ENCODE results near the gene PTGFRN. TPM values are rescaled to one million over a fixed set of nuclear protein-coding genes. Genes with fewer than 3 reads are reported as not detected.
A peak's percentile ranks its signal among the peaks of the same experiment; 100 is the strongest.

Gene PTGFRN
- total RNA-seq, 1 experiment from 2014 or later = 38.7 TPM

DNA sequence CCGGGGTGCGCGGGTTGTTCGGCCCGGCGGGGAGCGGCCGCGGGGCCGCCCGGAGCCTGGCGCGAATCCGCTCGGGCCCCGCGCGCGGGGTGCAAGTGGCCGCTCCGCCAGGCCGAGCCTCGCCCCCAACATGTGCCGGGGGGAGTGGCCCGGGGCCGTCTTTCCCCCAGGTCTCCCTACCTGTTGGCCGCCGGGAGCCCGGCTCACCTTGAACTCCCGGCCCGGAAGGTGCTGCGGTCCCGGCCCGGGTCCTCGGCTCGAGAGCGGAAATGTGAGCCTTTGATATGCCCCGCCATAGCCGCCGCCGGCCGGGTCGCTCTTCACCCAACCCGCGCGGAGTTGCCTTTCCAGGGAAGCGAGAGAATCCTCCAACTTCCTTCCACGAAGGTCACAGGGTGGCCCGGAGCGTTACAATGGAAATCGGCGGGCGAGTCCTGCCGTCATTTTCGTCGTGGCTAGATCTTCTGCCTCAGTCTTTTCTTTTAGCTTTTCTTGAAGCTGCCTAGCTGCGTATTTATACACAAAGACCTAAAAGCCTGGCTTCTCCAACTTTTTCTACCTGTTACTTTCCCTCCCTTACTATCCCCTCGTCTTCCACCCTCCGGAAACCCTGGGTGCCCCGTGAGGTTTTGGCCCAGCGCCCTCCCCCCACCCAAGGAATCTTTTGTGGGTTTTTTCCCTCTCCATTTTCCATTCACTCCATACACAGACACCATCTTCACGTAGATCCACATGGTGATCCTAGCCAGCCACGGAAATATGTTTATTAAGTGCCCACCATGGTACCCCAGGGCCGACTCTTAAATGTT lies 867 bp downstream of the PTGFRN start:
- H3K36me3 Mint-ChIP-seq = no peaks in the 10 kb centered on the region
- peaks cover 34% of the 10 kb centered on the region for H3K4me1 Mint-ChIP-seq
- no peaks in the 10 kb centered on the region for H3K9me3 Mint-ChIP-seq
- H3K4me3 Mint-ChIP-seq = no peak overlapping the region
- no peak overlapping the region for H3K27ac Mint-ChIP-seq
- DNase-seq (ENCODE audit: low spot score) (peak; percentile 52), ATAC-seq (peak; percentile 51)
- POLR2A ChIA-PET = interaction anchor here (1.8 kb wide), 1 partner anchor 149 kb away, joined by 6 read pairs; the partner anchor contains the start of gene TTF2
- CTCF ChIA-PET = interaction anchor here (1.5 to 2.8 kb wide), 3 partner anchors 9 to 93 kb away, joined by 3 to 9 read pairs (median 5); no protein-coding TSS in a partner anchor
- no peaks in the 10 kb centered on the region for H3K27me3 Mint-ChIP-seq (ENCODE audit: low read depth)
- TF ChIP-seq MYBL2 (CRISPR knock-in tag; IDR thresholded peaks at IDR 0.05) (no peak), STAT6 (CRISPR knock-in tag; conservative IDR thresholded peaks at IDR 0.05; ENCODE audit: low read depth) (no peak), ZNF263 (CRISPR knock-in tag; IDR thresholded peaks at IDR 0.05; ENCODE audit: low read depth) (no peak), IRF1 (CRISPR knock-in tag; IDR thresholded peaks at IDR 0.05) (no peak), E2F4 (CRISPR knock-in tag; IDR thresholded peaks at IDR 0.05; ENCODE audit: borderline replicate concordance, low read depth) (no peak), HMGXB4 (CRISPR knock-in tag; IDR thresholded peaks at IDR 0.05) (no peak), OVOL2 (CRISPR knock-in tag; IDR thresholded peaks at IDR 0.05; ENCODE audit: borderline replicate concordance) (no peak), KAT7 (CRISPR knock-in tag; IDR thresholded peaks at IDR 0.05; ENCODE audit: borderline replicate concordance) (0 out of 2 replicates have a peak, but pooled peaks have one; percentile 15), CREB1 (CRISPR knock-in tag; IDR thresholded peaks at IDR 0.05) (no peak), MLX (CRISPR knock-in tag; IDR thresholded peaks at IDR 0.05) (no peak), TCF7 (CRISPR knock-in tag; IDR thresholded peaks at IDR 0.05; ENCODE audit: low read depth) (no peak), NFE2L1 (CRISPR knock-in tag; IDR thresholded peaks at IDR 0.05) (no peak), JUN (CRISPR knock-in tag; IDR thresholded peaks at IDR 0.05) (no peak), TP53 (CRISPR knock-in tag; IDR thresholded peaks at IDR 0.05) (no peak)
- TF ChIP-seq, protein P1, sequence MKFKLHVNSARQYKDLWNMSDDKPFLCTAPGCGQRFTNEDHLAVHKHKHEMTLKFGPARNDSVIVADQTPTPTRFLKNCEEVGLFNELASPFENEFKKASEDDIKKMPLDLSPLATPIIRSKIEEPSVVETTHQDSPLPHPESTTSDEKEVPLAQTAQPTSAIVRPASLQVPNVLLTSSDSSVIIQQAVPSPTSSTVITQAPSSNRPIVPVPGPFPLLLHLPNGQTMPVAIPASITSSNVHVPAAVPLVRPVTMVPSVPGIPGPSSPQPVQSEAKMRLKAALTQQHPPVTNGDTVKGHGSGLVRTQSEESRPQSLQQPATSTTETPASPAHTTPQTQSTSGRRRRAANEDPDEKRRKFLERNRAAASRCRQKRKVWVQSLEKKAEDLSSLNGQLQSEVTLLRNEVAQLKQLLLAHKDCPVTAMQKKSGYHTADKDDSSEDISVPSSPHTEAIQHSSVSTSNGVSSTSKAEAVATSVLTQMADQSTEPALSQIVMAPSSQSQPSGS (CRISPR knock-in tag; IDR thresholded peaks at IDR 0.05; ENCODE audit: borderline replicate concordance, low read depth) = no peak
- TF ChIP-seq, protein P2, sequence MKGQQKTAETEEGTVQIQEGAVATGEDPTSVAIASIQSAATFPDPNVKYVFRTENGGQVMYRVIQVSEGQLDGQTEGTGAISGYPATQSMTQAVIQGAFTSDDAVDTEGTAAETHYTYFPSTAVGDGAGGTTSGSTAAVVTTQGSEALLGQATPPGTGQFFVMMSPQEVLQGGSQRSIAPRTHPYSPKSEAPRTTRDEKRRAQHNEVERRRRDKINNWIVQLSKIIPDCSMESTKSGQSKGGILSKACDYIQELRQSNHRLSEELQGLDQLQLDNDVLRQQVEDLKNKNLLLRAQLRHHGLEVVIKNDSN (CRISPR knock-in tag; IDR thresholded peaks at IDR 0.05) = no peak
- TF ChIP-seq, protein P3, sequence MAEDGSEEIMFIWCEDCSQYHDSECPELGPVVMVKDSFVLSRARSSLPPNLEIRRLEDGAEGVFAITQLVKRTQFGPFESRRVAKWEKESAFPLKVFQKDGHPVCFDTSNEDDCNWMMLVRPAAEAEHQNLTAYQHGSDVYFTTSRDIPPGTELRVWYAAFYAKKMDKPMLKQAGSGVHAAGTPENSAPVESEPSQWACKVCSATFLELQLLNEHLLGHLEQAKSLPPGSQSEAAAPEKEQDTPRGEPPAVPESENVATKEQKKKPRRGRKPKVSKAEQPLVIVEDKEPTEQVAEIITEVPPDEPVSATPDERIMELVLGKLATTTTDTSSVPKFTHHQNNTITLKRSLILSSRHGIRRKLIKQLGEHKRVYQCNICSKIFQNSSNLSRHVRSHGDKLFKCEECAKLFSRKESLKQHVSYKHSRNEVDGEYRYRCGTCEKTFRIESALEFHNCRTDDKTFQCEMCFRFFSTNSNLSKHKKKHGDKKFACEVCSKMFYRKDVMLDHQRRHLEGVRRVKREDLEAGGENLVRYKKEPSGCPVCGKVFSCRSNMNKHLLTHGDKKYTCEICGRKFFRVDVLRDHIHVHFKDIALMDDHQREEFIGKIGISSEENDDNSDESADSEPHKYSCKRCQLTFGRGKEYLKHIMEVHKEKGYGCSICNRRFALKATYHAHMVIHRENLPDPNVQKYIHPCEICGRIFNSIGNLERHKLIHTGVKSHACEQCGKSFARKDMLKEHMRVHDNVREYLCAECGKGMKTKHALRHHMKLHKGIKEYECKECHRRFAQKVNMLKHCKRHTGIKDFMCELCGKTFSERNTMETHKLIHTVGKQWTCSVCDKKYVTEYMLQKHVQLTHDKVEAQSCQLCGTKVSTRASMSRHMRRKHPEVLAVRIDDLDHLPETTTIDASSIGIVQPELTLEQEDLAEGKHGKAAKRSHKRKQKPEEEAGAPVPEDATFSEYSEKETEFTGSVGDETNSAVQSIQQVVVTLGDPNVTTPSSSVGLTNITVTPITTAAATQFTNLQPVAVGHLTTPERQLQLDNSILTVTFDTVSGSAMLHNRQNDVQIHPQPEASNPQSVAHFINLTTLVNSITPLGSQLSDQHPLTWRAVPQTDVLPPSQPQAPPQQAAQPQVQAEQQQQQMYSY (CRISPR knock-in tag; IDR thresholded peaks at IDR 0.05) = peak; percentile 48
- TF ChIP-seq, protein P4, sequence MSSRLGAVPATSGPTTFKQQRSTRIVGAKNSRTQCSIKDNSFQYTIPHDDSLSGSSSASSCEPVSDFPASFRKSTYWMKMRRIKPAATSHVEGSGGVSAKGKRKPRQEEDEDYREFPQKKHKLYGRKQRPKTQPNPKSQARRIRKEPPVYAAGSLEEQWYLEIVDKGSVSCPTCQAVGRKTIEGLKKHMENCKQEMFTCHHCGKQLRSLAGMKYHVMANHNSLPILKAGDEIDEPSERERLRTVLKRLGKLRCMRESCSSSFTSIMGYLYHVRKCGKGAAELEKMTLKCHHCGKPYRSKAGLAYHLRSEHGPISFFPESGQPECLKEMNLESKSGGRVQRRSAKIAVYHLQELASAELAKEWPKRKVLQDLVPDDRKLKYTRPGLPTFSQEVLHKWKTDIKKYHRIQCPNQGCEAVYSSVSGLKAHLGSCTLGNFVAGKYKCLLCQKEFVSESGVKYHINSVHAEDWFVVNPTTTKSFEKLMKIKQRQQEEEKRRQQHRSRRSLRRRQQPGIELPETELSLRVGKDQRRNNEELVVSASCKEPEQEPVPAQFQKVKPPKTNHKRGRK (CRISPR knock-in tag; IDR thresholded peaks at IDR 0.05; ENCODE audit: borderline replicate concordance) = no peak
- TF ChIP-seq, protein P5, sequence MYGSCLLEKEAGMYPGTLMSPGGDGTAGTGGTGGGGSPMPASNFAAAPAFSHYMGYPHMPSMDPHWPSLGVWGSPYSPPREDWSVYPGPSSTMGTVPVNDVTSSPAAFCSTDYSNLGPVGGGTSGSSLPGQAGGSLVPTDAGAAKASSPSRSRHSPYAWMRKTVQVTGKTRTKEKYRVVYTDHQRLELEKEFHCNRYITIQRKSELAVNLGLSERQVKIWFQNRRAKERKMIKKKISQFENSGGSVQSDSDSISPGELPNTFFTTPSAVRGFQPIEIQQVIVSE (CRISPR knock-in tag; IDR thresholded peaks at IDR 0.05; ENCODE audit: borderline replicate concordance) = no peak

Measured in WTC11 (cell line).